HEK293 (cell line): Measurements from ENCODE around the gene C1QTNF1.

Experiments used
- AEBP2 ChIP-seq: fragments of 450-650 bp; formaldehyde crosslinking; IDR thresholded peaks from 2 replicates; pipeline ENCODE4 v1.5.1; 2016; ENCODE audit warnings: missing biosample characterization, missing genetic modification characterization, borderline replicate concordance
- ATF2 ChIP-seq: fragments of 450-650 bp; formaldehyde crosslinking; IDR thresholded peaks from 2 replicates; pipeline ENCODE4 v1.5.1; 2016; ENCODE audit warnings: missing biosample characterization, missing genetic modification characterization, low read depth
- CTCF ChIP-seq: fragments of 450-650 bp; formaldehyde crosslinking; IDR thresholded peaks from 2 replicates; pipeline ENCODE4 v1.5.1; 2016; ENCODE audit warnings: missing biosample characterization, missing genetic modification characterization
- KLF16 ChIP-seq: fragments of 450-650 bp; formaldehyde crosslinking; IDR thresholded peaks from 2 replicates; pipeline ENCODE4 v1.5.1; 2017; ENCODE audit warnings: missing biosample characterization, missing genetic modification characterization
- PATZ1 ChIP-seq: fragments of 450-650 bp; formaldehyde crosslinking; IDR thresholded peaks from 2 replicates; pipeline ENCODE4 v1.5.1; 2016; ENCODE audit warnings: missing biosample characterization, missing genetic modification characterization
- REST ChIP-seq: fragments of 450-650 bp; formaldehyde crosslinking; IDR thresholded peaks from 2 replicates; pipeline ENCODE4 v1.5.1; 2016; ENCODE audit warnings: missing biosample characterization, missing genetic modification characterization
- SETDB1 ChIP-seq: IDR thresholded peaks from one replicate; pipeline ENCODE4 v1.6.1; 2017; ENCODE audit warnings: mild to moderate bottlenecking, low read length, moderate library complexity, mixed read lengths; ENCODE audit not compliant: insufficient read length
- YY1 ChIP-seq: fragments of 450-650 bp; formaldehyde crosslinking; IDR thresholded peaks from 2 replicates; pipeline ENCODE4 v1.5.1; 2018; ENCODE audit warnings: missing biosample characterization, missing genetic modification characterization
- ZBTB11 ChIP-seq: fragments of 450-650 bp; formaldehyde crosslinking; conservative IDR thresholded peaks from 2 replicates; pipeline ENCODE4 v1.5.1; 2016; ENCODE audit warnings: low read depth, missing biosample characterization, missing genetic modification characterization
- ZFP3 ChIP-seq: fragments of 450-650 bp; formaldehyde crosslinking; IDR thresholded peaks from 2 replicates; pipeline ENCODE4 v1.5.1; 2016; ENCODE audit warnings: low read depth, missing biosample characterization, missing genetic modification characterization
- ZNF121 ChIP-seq: fragments of 450-650 bp; formaldehyde crosslinking; IDR thresholded peaks from 2 replicates; pipeline ENCODE4 v1.5.1; 2016; ENCODE audit warnings: missing biosample characterization, missing genetic modification characterization
- ZNF248 ChIP-seq: fragments of 450-650 bp; formaldehyde crosslinking; IDR thresholded peaks from 2 replicates; pipeline ENCODE4 v1.5.1; 2017; ENCODE audit warnings: missing biosample characterization, missing genetic modification characterization
- ZNF639 ChIP-seq: fragments of 450-650 bp; formaldehyde crosslinking; IDR thresholded peaks from 2 replicates; pipeline ENCODE4 v1.5.1; 2016; ENCODE audit warnings: missing biosample characterization, missing genetic modification characterization
- ZNF658 ChIP-seq: fragments of 450-650 bp; formaldehyde crosslinking; IDR thresholded peaks from 2 replicates; pipeline ENCODE4; 2016; ENCODE audit warnings: missing biosample characterization, missing genetic modification characterization

GRCh38 chr17:79055197-79055596, 31.2 kb downstream of the C1QTNF1 start:
- TF ChIP-seq CTCF (tag by site-specific recombination) (no peak), ZFP3 (no peak), ZNF639 (no peak), ZNF658 (tag by site-specific recombination) (no peak), REST (tag by site-specific recombination) (no peak), YY1 (tag by site-specific recombination) (no peak), ZNF121 (no peak), ZBTB11 (tag by site-specific recombination) (no peak), PATZ1 (tag by site-specific recombination) (no peak), ZNF248 (tag by site-specific recombination) (no peak), SETDB1 (no peak), AEBP2 (tag by site-specific recombination) (no peak), KLF16 (no peak), ATF2 (tag by site-specific recombination) (no peak)
